H1 (cell line): Measurements from ENCODE around the gene DOCK9. TPM values are rescaled to one million over a fixed set of nuclear protein-coding genes. Genes with fewer than 3 reads are reported as not detected.

Experiments used
- CBX8 ChIP-seq: fragments of 300-800, 300-1000 bp; sonication (generic); IDR thresholded peaks from 2 replicates; pipeline ENCODE4 v1.7.1; 2016; ENCODE audit warnings: low read depth, low read length, borderline replicate concordance
- CHD7 ChIP-seq: fragments of 300-600 bp; sonication (generic); IDR thresholded peaks from 2 replicates; pipeline ENCODE4 v1.7.1; 2012; ENCODE audit warnings: low read length, moderate library complexity, mild to moderate bottlenecking, inconsistent platforms; ENCODE audit not compliant: insufficient replicate concordance
- RNF2 ChIP-seq: fragments of 200-900, 300-1000 bp; sonication (generic); IDR thresholded peaks from 2 replicates; pipeline ENCODE4 v1.7.1; 2016; ENCODE audit warnings: borderline replicate concordance, low read depth, mild to moderate bottlenecking, antibody characterized with exemption, low read length; ENCODE audit not compliant: poor library complexity, severe bottlenecking; ENCODE audit errors: missing control alignments
- SP4 ChIP-seq: IDR thresholded peaks from 2 replicates; pipeline ENCODE4 v1.6.1; 2012; ENCODE audit warnings: low read length, inconsistent platforms
- SUZ12 ChIP-seq: fragments of 200-600 bp; sonication (generic); IDR thresholded peaks from 2 replicates; pipeline ENCODE4 v1.6.1; 2012; ENCODE audit warnings: mild to moderate bottlenecking, inconsistent platforms, low read length, moderate library complexity, mixed read lengths
- polyA plus RNA-seq, 7 experiments: library from polyadenylated mRNA; depleted of rRNA in 3 of 7; stranded (reverse) in 5 of 7; unstranded in 2 of 7; fragments of >200 nt in 5 of 7; fragments of 200-250 nt in 2 of 7; gene quantifications; 1 replicate in 5 of 7; 2 replicates in 1 of 7; 4 replicates in 1 of 7; pipeline versions ENCODE4 v1.2.1 to v1.2.3, GENCODE V29; 2011 to 2013; ENCODE audit warnings: missing spikeins in 2 of 7, mixed read lengths in 2 of 7
- total RNA-seq: library from RNA; stranded (reverse); fragmentation: NEBNext Ultra II Directional; extraction: Animal tissue kit (Norgen Biotek cat#: 25700); gene quantifications from 2 replicates; pipeline ENCODE4 v1.2.1, GENCODE V29; 2021

DOCK9 gene
- total and polyA plus RNA-seq, 2 of the 8 experiments (the other 6 are each of a cell fraction or from before 2014, with no cell fraction given): 21.6 to 31.5 TPM

GRCh38 chr13:98905199-98905598, 72.7 kb downstream of the DOCK9 start (continued):
- TF ChIP-seq SUZ12: no peak
- TF ChIP-seq CHD7: no peak
- TF ChIP-seq RNF2: no peak
- TF ChIP-seq CBX8: no peak
- TF ChIP-seq SP4: no peak
- TF ChIP-seq, all 59 proteins: peak for 0
